Suprapubic skin (tissue), 3 donors: Measurements from ENCODE around the gene PRR5.

Experiments
- POLR2A ChIP-seq, 2 donors: fragments of 450-650 bp; IDR thresholded peaks; one replicate each; pipeline ENCODE4 v1.6.1; 2017; ENCODE audit warnings: antibody characterized with exemption in 2 of 2, mild to moderate bottlenecking in 2 of 2, moderate library complexity in 2 of 2
- TF ChIP-seq, protein P1 (sequence below), 2 donors: fragments of 200-600 bp in 1 of 2; fragments of 450-650 bp in 1 of 2; sonication (generic) in 1 of 2; IDR thresholded peaks; one replicate each; pipeline ENCODE4 v1.5.1; 2016 to 2019; ENCODE audit warnings: antibody characterized with exemption in 2 of 2, mild to moderate bottlenecking in 1 of 2, moderate library complexity in 1 of 2

DNA sequence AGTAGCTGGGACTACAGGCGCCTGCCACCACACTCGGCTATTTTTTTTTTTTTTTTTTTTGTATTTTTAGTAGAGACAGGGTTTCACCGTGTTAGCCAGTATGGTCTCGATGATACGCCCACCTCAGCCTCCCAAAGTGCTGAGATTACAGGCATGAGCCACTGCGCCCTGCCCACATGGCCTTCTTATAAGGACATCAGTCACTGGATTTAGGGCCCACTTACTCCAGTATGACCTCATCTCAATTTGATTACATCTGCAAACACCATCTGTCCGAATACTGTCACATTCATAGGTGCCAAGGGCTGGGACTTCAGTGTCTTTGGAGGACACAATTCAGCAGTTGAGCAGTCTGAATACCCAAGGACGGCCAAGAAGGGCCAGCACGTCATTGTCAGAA, 8.2 kb upstream of the PRR5 start:
- TF ChIP-seq POLR2A (IDR thresholded peaks at IDR 0.05), result no peak
- TF ChIP-seq, protein P1, sequence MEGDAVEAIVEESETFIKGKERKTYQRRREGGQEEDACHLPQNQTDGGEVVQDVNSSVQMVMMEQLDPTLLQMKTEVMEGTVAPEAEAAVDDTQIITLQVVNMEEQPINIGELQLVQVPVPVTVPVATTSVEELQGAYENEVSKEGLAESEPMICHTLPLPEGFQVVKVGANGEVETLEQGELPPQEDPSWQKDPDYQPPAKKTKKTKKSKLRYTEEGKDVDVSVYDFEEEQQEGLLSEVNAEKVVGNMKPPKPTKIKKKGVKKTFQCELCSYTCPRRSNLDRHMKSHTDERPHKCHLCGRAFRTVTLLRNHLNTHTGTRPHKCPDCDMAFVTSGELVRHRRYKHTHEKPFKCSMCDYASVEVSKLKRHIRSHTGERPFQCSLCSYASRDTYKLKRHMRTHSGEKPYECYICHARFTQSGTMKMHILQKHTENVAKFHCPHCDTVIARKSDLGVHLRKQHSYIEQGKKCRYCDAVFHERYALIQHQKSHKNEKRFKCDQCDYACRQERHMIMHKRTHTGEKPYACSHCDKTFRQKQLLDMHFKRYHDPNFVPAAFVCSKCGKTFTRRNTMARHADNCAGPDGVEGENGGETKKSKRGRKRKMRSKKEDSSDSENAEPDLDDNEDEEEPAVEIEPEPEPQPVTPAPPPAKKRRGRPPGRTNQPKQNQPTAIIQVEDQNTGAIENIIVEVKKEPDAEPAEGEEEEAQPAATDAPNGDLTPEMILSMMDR (IDR thresholded peaks at IDR 0.05), result no peak
